Measurements from ENCODE around the gene B4GALT2. TPM values are rescaled to one million over a fixed set of nuclear protein-coding genes. Genes with fewer than 3 reads are reported as not detected.

Gene B4GALT2
- total and polyA plus RNA-seq, 12 donors: 18.2 to 47.9 (median 28.0) TPM

GRCh38 chr1:43983253-43983899 lies 4.4 kb downstream of the B4GALT2 start:
- Histone ChIP-seq H3K27ac (no peak overlapping the region), H3K27me3 (no peaks in the 10 kb centered on the region), H3K4me1 (replicated peaks in 1 of 2) (peaks cover 7 to 10% of the 10 kb centered on the region in 2 donors), H3K4me3 (no peak overlapping the region), H3K36me3 (replicated peaks in 1 of 2) (no peaks in the 10 kb centered on the region), H3K9me3 (replicated peaks in 1 of 3) (no peaks in the 10 kb centered on the region)
- intact Hi-C loops (cut with DNase I): no loop called here
- no peak for TF ChIP-seq CTCF (IDR thresholded peaks at IDR 0.05)
- no peak for TF ChIP-seq POLR2A (IDR thresholded peaks at IDR 0.05)
- DNase-seq: no peak
- 83 to 89% (median 86%) methylated on average over 12 of the region's 12 CpGs for WGBS, 4 donors

- 96 to 100% (median 98%) methylated on average over 2 to 16 of the region's 16 CpGs for WGBS, 4 donors
- Histone ChIP-seq H3K27me3 (no peaks in the 10 kb centered on the region), H3K9me3 (replicated peaks in 1 of 3) (no peaks in the 10 kb centered on the region), H3K27ac (no peak overlapping the region), H3K4me1 (replicated peaks in 1 of 2) (peaks cover 4% of the 10 kb centered on the region in 2 donors), H3K4me3 (no peak overlapping the region), H3K36me3 (replicated peaks in 1 of 2) (no peaks in the 10 kb centered on the region)
- no peak for DNase-seq
- TF ChIP-seq POLR2A (IDR thresholded peaks at IDR 0.05) (no peak), CTCF (IDR thresholded peaks at IDR 0.05) (no peak)
- intact Hi-C loops (cut with DNase I): no loop called here
These were observed 5.8 kb downstream of the B4GALT2 start for GRCh38 chr1:43984855-43985254.

GRCh38 chr1:43985984-43986595 lies 7.1 kb downstream of the B4GALT2 start:
- intact Hi-C loops (cut with DNase I): no loop called here
- TF ChIP-seq CTCF (IDR thresholded peaks at IDR 0.05) (no peak), POLR2A (IDR thresholded peaks at IDR 0.05) (no peak)
- H3K27ac ChIP-seq: no peak overlapping the region
- H3K36me3 ChIP-seq (replicated peaks in 1 of 2): no peaks in the 10 kb centered on the region
- H3K4me3 ChIP-seq: no peak overlapping the region
- H3K9me3 ChIP-seq (replicated peaks in 1 of 3): no peaks in the 10 kb centered on the region
- no peaks in the 10 kb centered on the region for H3K27me3 ChIP-seq
- WGBS, 4 donors: 88 to 93% (median 92%) methylated on average over 4 of the region's 4 CpGs
- no peak for DNase-seq
- H3K4me1 ChIP-seq (replicated peaks in 1 of 2): peaks cover 4 to 6% of the 10 kb centered on the region in 2 donors

- no peaks in the 10 kb centered on the region for H3K36me3 ChIP-seq (replicated peaks in 1 of 2)
- DNase-seq: no peak
- peaks cover 6 to 7% of the 10 kb centered on the region in 2 donors for H3K4me1 ChIP-seq (replicated peaks in 1 of 2)
- WGBS, 4 donors: 85 to 89% (median 87%) methylated on average over 6 of the region's 6 CpGs
- H3K4me3 ChIP-seq: no peak overlapping the region
- TF ChIP-seq POLR2A (IDR thresholded peaks at IDR 0.05) (no peak), CTCF (IDR thresholded peaks at IDR 0.05) (no peak)
- H3K27me3 ChIP-seq: no peaks in the 10 kb centered on the region
- no peaks in the 10 kb centered on the region for H3K9me3 ChIP-seq (replicated peaks in 1 of 3)
- H3K27ac ChIP-seq: no peak overlapping the region
- intact Hi-C loops (cut with DNase I): no loop called here
These were observed 7.7 kb downstream of the B4GALT2 start for GRCh38 chr1:43986712-43987111.

Data from adrenal gland (tissue), 12 donors.